ENCODE data around the gene PRRC2B. TPM values are rescaled to one million over a fixed set of nuclear protein-coding genes. Genes with fewer than 3 reads are reported as not detected.

Gene PRRC2B
- total and polyA plus RNA-seq, 2 of the 8 experiments (the other 6 are each of a cell fraction or from before 2014, with no cell fraction given), result 37.3 to 249 TPM

- no peak overlapping the region for H3K4me2 ChIP-seq (ENCODE audit: insufficient read depth in 1 of 2, low read depth in 2 of 2, low read length in 2 of 2)
- H2BK120ac ChIP-seq (replicated peaks; ENCODE audit: low read depth, low read length), result no peak overlapping the region
- no peak overlapping the region for H3K14ac ChIP-seq (ENCODE audit: insufficient read length)
- peak overlapping the region; percentile 57; the same call in 1 of the 2 replicates for H4K8ac ChIP-seq (ENCODE audit: extremely low read depth, insufficient read depth, low read length)
- POLR2A ChIA-PET (ENCODE audit: partially characterized antibody), result interaction anchor here (2.9 kb wide), 1 partner anchor 8 kb away, joined by 24 read pairs; no protein-coding TSS in a partner anchor
- H2AFZ ChIP-seq (ENCODE audit: low read length), result no peak overlapping the region
- H3K18ac ChIP-seq (ENCODE audit: extremely low read depth, low read length), result no peak overlapping the region
- DNase-seq (ENCODE audit: low read depth in 1 of 2, low spot score in 2 of 2) (no peak), FAIRE-seq (no peak)
- H3K4me3 ChIP-seq (ENCODE audit: extremely low read depth in 1 of 4, insufficient read depth in 2 of 4, low read depth in 3 of 4, low read length in 4 of 4), result no peak overlapping the region
- H3K27me3 ChIP-seq (replicated peaks in 1 of 4; ENCODE audit: control insufficient read depth in 3 of 4, extremely low read depth in 1 of 4, insufficient read depth in 3 of 4, low read length in 3 of 4), result no peaks in the 10 kb centered on the region
- no peak overlapping the region for H4K91ac ChIP-seq (replicated peaks; ENCODE audit: insufficient read length, low read length)
- H3K56ac ChIP-seq (replicated peaks; ENCODE audit: insufficient read length, low read depth, low read length), result no peak overlapping the region
- no peaks in the 10 kb centered on the region for H3K79me2 ChIP-seq (ENCODE audit: control insufficient read depth in 1 of 2, insufficient read depth in 2 of 2, low read length in 2 of 2)
- CTCF ChIA-PET (ENCODE audit: partially characterized antibody), result no interaction called here
- H2BK12ac ChIP-seq (ENCODE audit: low read depth, low read length), result no peak overlapping the region
- peaks cover 5% of the 10 kb centered on the region in 2 experiments for H4K20me1 ChIP-seq (replicated peaks in 1 of 2; ENCODE audit: control insufficient read depth in 1 of 2, insufficient read depth in 2 of 2, low read length in 2 of 2)
- H3K36me3 ChIP-seq (ENCODE audit: control insufficient read depth in 2 of 4, insufficient read depth in 4 of 4, low read length in 3 of 4), result peaks cover 12 to 73% (median 45%) of the 10 kb centered on the region in 4 experiments
- WGBS, 2 experiments (ENCODE audit: extremely low coverage in 1 of 2, insufficient coverage in 1 of 2, insufficient read length in 1 of 2, insufficient replicate concordance in 2 of 2, low coverage in 1 of 2, low lambda C conversion rate in 2 of 2, missing lambda C conversion rate in 1 of 2), result 97% methylated on average over 13 of the region's 13 CpGs; no CpG with 5 or more reads in 1 of the 2 experiments
- no peak overlapping the region for H3K9ac ChIP-seq (replicated peaks in 1 of 4; ENCODE audit: extremely low read depth in 1 of 4, low read depth in 3 of 4, low read length in 3 of 4)
- no peak overlapping the region for H2BK15ac ChIP-seq (ENCODE audit: low read length)
- no peaks in the 10 kb centered on the region for H3K9me3 ChIP-seq (ENCODE audit: insufficient read depth in 2 of 2, low read depth in 1 of 2, low read length in 1 of 2)
- H3K23ac ChIP-seq (ENCODE audit: insufficient read length), result no peak overlapping the region
- no peaks in the 10 kb centered on the region for H3K79me1 ChIP-seq (ENCODE audit: low read depth, low read length)
- no peaks in the 10 kb centered on the region for H3K23me2 ChIP-seq (ENCODE audit: low read depth, low read length)
- H3K4ac ChIP-seq (replicated peaks; ENCODE audit: insufficient read length, low read depth, low read length), result no peak overlapping the region
- H2AK5ac ChIP-seq (ENCODE audit: low read depth, low read length), result no peak overlapping the region
- no peak overlapping the region for H3K27ac ChIP-seq (ENCODE audit: low read depth, low read length)
- no peaks in the 10 kb centered on the region for H3K4me1 ChIP-seq (replicated peaks in 1 of 4; ENCODE audit: control insufficient read depth in 3 of 4, insufficient read depth in 4 of 4, low read length in 3 of 4)
- no peak overlapping the region for H2BK5ac ChIP-seq (ENCODE audit: low read depth, low read length)
- H2BK20ac ChIP-seq (ENCODE audit: low read length), result no peak overlapping the region
- TF ChIP-seq SP4 (IDR thresholded peaks at IDR 0.05; ENCODE audit: low read length) (no peak), POLR2AphosphoS5 (IDR thresholded peaks at IDR 0.05; ENCODE audit: low read depth, low read length) (no peak), CTCF (IDR thresholded peaks at IDR 0.05; ENCODE audit: control extremely low read depth in 1 of 3, insufficient read depth in 1 of 3, low read depth in 1 of 3, low read length in 3 of 3) (no peak), MAFK (IDR thresholded peaks at IDR 0.05; ENCODE audit: low read depth, low read length) (no peak), MAX (IDR thresholded peaks at IDR 0.05) (no peak), POU5F1 (IDR thresholded peaks at IDR 0.05; ENCODE audit: low read depth, low read length) (no peak), HDAC6 (IDR thresholded peaks at IDR 0.05; ENCODE audit: low read depth, low read length) (no peak)
- no peak overlapping the region for H4K5ac ChIP-seq (ENCODE audit: insufficient read length, low read depth, low read length)
Measured at GRCh38 chr9:131521822-131522221, 127.9 kb downstream of the PRRC2B start.

Measured in H1 (cell line).